Measurements from ENCODE around the gene ROM1.
A peak's percentile ranks its signal among the peaks of the same experiment; 100 is the strongest.
"Not testable (repeated sequence)": the region's sequence is repeated elsewhere in the genome, so short reads cannot be mapped to it uniquely, and the experiment has no call there.

The ROM1 gene

DNA sequence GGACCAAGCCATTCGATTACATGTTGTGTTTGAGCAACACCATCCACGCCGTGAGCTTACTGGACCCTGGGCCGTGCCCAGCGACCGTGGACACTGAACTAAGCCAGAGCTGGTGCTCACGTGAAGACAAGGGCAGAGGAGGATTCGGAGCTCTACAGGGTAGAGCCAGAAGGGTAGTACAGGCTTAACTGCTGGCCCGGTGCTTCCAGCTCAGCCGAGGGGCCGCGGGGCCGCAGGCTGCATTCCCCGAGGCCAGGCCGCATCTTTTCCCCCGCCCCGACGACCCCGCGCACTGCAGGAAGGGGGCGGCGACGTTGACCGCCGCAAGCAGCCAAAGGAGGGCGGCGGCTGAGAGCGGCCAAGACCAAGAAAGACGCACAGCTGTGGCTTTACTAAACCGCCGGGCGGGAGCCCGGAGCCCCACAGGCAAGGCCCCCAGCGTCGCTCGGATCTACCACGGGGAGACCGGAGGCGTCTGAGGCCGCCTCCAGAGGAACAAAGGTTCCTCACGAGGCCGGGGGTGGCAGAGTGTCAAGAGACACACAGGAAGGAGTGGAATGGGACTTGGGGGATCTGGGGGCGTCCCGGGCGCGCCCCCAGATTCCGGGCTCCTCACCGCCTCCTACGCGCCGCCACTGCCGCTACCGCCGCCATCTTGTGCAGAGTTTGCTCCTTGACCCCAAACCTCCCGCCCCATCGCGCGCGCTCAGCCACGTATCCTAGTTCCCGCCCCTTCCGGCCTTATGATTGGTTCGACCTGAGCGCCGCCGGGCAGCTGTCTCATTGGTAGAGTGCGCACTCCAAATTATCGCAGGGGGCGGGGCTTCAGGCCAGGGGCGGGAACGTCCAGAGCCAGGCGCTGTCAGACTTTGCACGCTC lies 33.1 kb downstream of the ROM1 start, which contains the start of gene GANAB:
TSS of gene GANAB (minus strand) at position 668 of the 879 bp plus-strand sequence. CDS start at position 654, 14 bp downstream.
- H3K27ac ChIP-seq, result peak within 1 kb of the TSS; percentile 91
- no peak for TF ChIP-seq CTCF (conservative IDR thresholded peaks at IDR 0.05)

- TF ChIP-seq CTCF (conservative IDR thresholded peaks at IDR 0.05), result no peak
- peak overlapping the region; percentile 91 for H3K27ac ChIP-seq
Measured at GRCh38 chr11:62646825-62647608, 34.0 kb downstream of the ROM1 start.

DNA sequence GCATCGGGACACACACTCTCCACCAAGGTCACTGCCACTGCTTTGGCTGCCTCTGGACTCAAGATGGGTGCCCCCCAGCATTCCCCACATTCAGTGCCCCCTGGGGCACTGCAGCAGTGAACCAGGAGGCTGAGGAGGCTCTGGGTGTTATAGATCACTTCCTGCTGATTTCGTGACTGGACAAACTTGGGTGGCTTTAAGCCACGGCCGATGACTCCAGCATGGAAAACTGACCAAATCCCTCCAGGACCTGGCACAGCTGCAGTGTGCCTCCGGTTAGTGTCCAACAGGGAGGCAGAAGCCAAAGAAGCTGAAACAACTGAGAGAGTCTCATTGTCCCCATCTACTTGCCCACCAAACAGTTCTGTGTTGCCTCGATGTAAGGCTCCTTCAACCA lies 34.5 kb downstream of the ROM1 start:
- peak overlapping the region; percentile 91; the same call in 1 of the 2 replicates for H3K27ac ChIP-seq
- TF ChIP-seq CTCF (conservative IDR thresholded peaks at IDR 0.05), result no peak

DNA sequence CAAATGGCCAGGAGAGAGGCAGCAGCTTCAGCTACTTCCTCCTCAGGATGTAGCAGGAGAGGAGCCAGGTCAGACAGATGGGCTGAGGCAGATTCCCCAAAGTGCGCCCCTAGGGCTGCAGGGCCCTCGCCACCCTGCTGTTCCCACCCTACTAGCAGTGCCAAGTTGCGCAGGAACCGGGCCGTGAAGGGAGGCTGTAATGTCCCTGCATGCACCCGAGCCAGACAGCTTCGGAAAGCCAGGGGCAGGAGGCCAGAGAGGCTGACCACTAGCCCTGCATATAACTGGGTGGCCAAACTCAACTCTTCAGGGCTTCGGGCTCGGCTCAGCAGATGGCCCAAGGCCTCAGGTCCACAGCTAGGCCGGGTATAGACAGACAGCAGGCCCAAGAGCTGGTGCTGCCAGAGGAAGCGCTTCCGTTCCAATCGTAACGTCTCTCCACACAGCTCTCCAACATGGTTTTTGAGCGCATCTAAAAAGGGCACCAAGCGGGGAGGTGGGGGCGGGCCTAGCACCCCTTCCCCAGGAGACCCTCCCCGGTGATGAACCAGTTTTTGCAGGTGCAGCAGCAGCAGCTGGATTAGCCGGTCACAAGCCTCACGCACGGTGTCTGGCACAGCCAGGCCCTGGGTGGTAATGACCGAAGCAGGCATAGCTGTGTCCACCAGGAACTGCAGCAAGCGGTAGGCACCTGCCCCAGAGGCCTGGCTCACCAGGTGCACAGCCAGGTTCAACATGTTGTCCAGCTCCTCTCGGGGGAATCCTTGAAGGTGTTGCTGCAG lies 35.3 kb downstream of the ROM1 start:
- H3K27ac ChIP-seq, result no peak overlapping the region
- no peak for TF ChIP-seq CTCF (conservative IDR thresholded peaks at IDR 0.05)

GRCh38 chr11:62648967-62649364 lies 35.9 kb downstream of the ROM1 start:
- no peak overlapping the region for H3K27ac ChIP-seq
- no peak for TF ChIP-seq CTCF (conservative IDR thresholded peaks at IDR 0.05)

GRCh38 chr11:62649486-62649885 lies 36.4 kb downstream of the ROM1 start:
- no peak overlapping the region for H3K27ac ChIP-seq
- no peak for TF ChIP-seq CTCF (conservative IDR thresholded peaks at IDR 0.05)

- not testable (repeated sequence) for H3K27ac ChIP-seq
Measured at GRCh38 chr11:62650283-62650682, 37.2 kb downstream of the ROM1 start.
